OCI-LY7 (cell line): ENCODE results near the gene TMEM169. TPM values are rescaled to one million over a fixed set of nuclear protein-coding genes. Genes with fewer than 3 reads are reported as not detected.

Source experiments
- BruUV-seq: library from RNA; stranded (reverse); fragments of 400-500 nt; replicated peaks from 2 replicates; lab custom pipeline; 2021; lab: Mats Ljungman, UMichigan
- CTCF ChIA-PET: fragments of 300-600 bp; sonication (Branson Sonifier 250); formaldehyde crosslinking; loops from one replicate; lab custom pipeline; 2022; ENCODE audit warnings: antibody characterized with exemption; ENCODE audit not compliant: unreplicated experiment; lab: Charles Lee
- POLR2A ChIA-PET: fragments of 300-600 bp; sonication (Branson Sonifier 250); formaldehyde crosslinking; loops from one replicate; lab custom pipeline; 2022; ENCODE audit warnings: antibody characterized with exemption; lab: Charles Lee
- DNase-seq: peaks from one replicate; pipeline ENCODE4 v3.0.0-alpha.2; 2015; ENCODE audit warnings: low spot score
- H2AFZ ChIP-seq: fragments of 200-600 bp; sonication (generic), shearing (Covaris generic); 2 replicates; pipeline ENCODE4 v1.6.1; 2014; ENCODE audit warnings: mild to moderate bottlenecking, antibody characterized with exemption, low read length, moderate library complexity
- H3K27ac ChIP-seq: fragments of 200-600 bp; sonication (generic); 2 replicates; pipeline ENCODE4 v1.5.1; 2014; ENCODE audit warnings: mixed run types, low read depth, mild to moderate bottlenecking, moderate library complexity, low read length, inconsistent platforms; ENCODE audit not compliant: poor library complexity, severe bottlenecking
- H3K36me3 ChIP-seq: fragments of 200-600 bp; sonication (generic); 2 replicates; pipeline ENCODE4 v1.6.1; 2014; ENCODE audit warnings: mild to moderate bottlenecking, antibody characterized with exemption, low read length, moderate library complexity, mixed read lengths; ENCODE audit not compliant: insufficient read depth
- H3K4me1 ChIP-seq: fragments of 200-600 bp; sonication (generic); 2 replicates; pipeline ENCODE4 v1.5.1; 2014; ENCODE audit warnings: mild to moderate bottlenecking, low read length; ENCODE audit not compliant: insufficient read depth, poor library complexity, severe bottlenecking
- H3K4me2 ChIP-seq: fragments of 200-600 bp; sonication (generic); 2 replicates; pipeline ENCODE4 v1.6.1; 2014; ENCODE audit warnings: mild to moderate bottlenecking, low read length
- H3K4me3 ChIP-seq: fragments of 200-600 bp; sonication (generic); 2 replicates; pipeline ENCODE4 v1.5.1; 2014; ENCODE audit warnings: mild to moderate bottlenecking, low read depth, low read length; ENCODE audit not compliant: poor library complexity, severe bottlenecking
- H3K79me2 ChIP-seq: fragments of 200-600 bp; sonication (generic); 2 replicates; pipeline ENCODE4 v1.6.1; 2016; ENCODE audit warnings: low read depth, mild to moderate bottlenecking, low read length, moderate library complexity, mixed read lengths; ENCODE audit not compliant: insufficient read depth
- H3K9me2 ChIP-seq: fragments of 200-600 bp; sonication (generic); 2 replicates; pipeline ENCODE4 v1.6.1; 2016; ENCODE audit warnings: mild to moderate bottlenecking, low read length, mixed read lengths; ENCODE audit not compliant: insufficient read depth
- H3K9me3 ChIP-seq: fragments of 200-600 bp; sonication (generic); 2 replicates; pipeline ENCODE4 v1.6.1; 2014; ENCODE audit warnings: mild to moderate bottlenecking, mixed run types, low read length, mixed read lengths
- H4K20me1 ChIP-seq: fragments of 200-600 bp; sonication (generic); 2 replicates; pipeline ENCODE4 v1.6.1; 2014; ENCODE audit warnings: mild to moderate bottlenecking, antibody characterized with exemption, low read length, moderate library complexity, mixed read lengths; ENCODE audit not compliant: insufficient read depth
- EZH2phosphoT487 ChIP-seq: fragments of 200-600 bp; sonication (generic); IDR thresholded peaks from 2 replicates; pipeline ENCODE4 v1.6.1; 2018; ENCODE audit warnings: low read depth, borderline replicate concordance, mild to moderate bottlenecking, mixed run types, antibody characterized with exemption, low read length, moderate library complexity, mixed read lengths
- intact Hi-C: fragments of 100-400 bp; cut with micrococcal nuclease; formaldehyde crosslinking; loops from one replicate; pipeline ENCODE4 v1.10.0; 2022; ENCODE audit not compliant: unreplicated experiment
- total RNA-seq, 2 experiments: library from RNA; depleted of rRNA in 1 of 2; stranded (reverse); fragments of >200 nt in 1 of 2; shearing (Covaris generic) in 1 of 2; gene quantifications; 2 replicates each; pipeline ENCODE4 v1.2.3, GENCODE V29; 2014 to 2022
- TF ChIP-seq, protein P1 (sequence below): fragments of 200-600 bp; sonication (generic); conservative IDR thresholded peaks from 2 replicates; pipeline ENCODE4 v1.5.1; 2014; ENCODE audit warnings: mild to moderate bottlenecking, antibody characterized with exemption, low read length, moderate library complexity, mixed read lengths

Gene TMEM169
- total RNA-seq, 2 experiments from 2014 or later: 0.09 to 0.42 TPM

DNA sequence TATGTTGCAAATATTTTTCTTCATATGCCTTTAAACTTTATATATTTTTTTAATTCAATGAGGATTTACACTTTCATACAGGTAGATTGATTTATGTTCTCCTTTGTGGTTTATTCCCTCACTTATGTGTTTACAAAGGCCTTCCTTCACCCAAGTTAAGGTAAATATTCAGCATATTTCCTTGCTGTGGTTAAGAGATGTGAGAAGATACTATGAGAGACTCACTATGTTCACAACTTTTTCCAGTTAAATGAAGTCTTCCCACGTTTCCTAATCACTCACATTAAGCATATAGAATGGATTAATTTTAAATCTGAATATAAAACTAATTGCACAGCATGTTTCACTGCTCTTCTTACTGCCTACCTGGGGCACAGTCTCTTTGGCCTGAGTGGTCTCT lies 707 bp upstream of the TMEM169 start:
- H3K36me3 ChIP-seq: no peaks in the 10 kb centered on the region
- H3K27ac ChIP-seq: peak overlapping the region; percentile 59
- no peak for DNase-seq
- H3K9me2 ChIP-seq: no peaks in the 10 kb centered on the region
- H3K4me2 ChIP-seq: peak overlapping the region; percentile 76
- ChIA-PET CTCF (interaction anchor here (0.8 to 1.0 kb wide), 2 partner anchors 33 to 135 kb away, joined by 3 to 4 read pairs; no protein-coding TSS in a partner anchor), POLR2A (interaction anchor here (1.3 kb wide), 1 partner anchor 20 kb away, joined by 3 read pairs; no protein-coding TSS in a partner anchor)
- no peak for TF ChIP-seq EZH2phosphoT487
- TF ChIP-seq, protein P1, sequence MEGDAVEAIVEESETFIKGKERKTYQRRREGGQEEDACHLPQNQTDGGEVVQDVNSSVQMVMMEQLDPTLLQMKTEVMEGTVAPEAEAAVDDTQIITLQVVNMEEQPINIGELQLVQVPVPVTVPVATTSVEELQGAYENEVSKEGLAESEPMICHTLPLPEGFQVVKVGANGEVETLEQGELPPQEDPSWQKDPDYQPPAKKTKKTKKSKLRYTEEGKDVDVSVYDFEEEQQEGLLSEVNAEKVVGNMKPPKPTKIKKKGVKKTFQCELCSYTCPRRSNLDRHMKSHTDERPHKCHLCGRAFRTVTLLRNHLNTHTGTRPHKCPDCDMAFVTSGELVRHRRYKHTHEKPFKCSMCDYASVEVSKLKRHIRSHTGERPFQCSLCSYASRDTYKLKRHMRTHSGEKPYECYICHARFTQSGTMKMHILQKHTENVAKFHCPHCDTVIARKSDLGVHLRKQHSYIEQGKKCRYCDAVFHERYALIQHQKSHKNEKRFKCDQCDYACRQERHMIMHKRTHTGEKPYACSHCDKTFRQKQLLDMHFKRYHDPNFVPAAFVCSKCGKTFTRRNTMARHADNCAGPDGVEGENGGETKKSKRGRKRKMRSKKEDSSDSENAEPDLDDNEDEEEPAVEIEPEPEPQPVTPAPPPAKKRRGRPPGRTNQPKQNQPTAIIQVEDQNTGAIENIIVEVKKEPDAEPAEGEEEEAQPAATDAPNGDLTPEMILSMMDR: no peak
- peaks cover 36% of the 10 kb centered on the region for H3K4me1 ChIP-seq
- BruUV-seq: no TSS peak
- peak overlapping the region; percentile 73; the same call in 1 of the 2 replicates for H2AFZ ChIP-seq
- intact Hi-C loops: no loop called here
- H3K79me2 ChIP-seq: no peaks in the 10 kb centered on the region
- H3K4me3 ChIP-seq: peak overlapping the region; percentile 73
- no peaks in the 10 kb centered on the region for H3K9me3 ChIP-seq
- no peaks in the 10 kb centered on the region for H4K20me1 ChIP-seq

DNA sequence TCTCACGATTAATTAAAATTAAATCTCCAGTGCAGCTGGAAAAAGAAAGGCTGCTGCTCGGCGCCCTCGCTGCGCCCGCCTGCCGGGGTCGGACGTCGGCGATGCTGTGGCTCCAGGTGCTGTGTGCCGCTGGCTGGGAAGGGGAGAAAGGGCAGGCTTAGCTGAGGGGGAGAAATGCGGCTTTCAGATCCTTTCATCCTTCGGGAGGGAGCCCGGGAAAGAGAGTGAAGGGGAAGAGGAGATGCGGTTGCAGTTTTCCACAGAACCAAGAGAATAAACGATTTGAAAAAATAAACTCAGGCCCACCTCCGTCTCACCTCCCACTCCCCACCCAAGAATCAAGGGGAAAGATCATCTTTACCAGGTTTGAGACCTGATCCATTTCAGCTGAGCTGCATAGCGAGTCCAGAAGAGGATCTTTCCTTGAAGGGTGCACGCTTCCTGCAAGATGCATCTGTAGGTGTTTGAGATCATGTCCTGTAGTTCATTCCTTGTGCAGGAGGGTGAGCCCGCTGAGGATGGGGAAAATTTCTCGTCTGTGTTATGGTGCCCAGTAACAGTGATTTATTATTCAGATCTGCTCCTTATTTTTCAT lies 495 bp downstream of the TMEM169 start:
- Histone ChIP-seq H4K20me1 (no peaks in the 10 kb centered on the region), H2AFZ (peak overlapping the region; percentile 52), H3K9me2 (no peaks in the 10 kb centered on the region), H3K36me3 (no peaks in the 10 kb centered on the region), H3K4me3 (peak overlapping the region; percentile 73), H3K4me2 (peak overlapping the region; percentile 76), H3K9me3 (no peaks in the 10 kb centered on the region), H3K27ac (peak overlapping the region; percentile 59), H3K79me2 (no peaks in the 10 kb centered on the region), H3K4me1 (peaks cover 36% of the 10 kb centered on the region)
- DNase-seq: no peak
- POLR2A ChIA-PET: interaction anchor here (1.3 kb wide), 1 partner anchor 19 kb away, joined by 3 read pairs; no protein-coding TSS in a partner anchor
- CTCF ChIA-PET: interaction anchor here (0.7 to 1.0 kb wide), 2 partner anchors 32 to 330 kb away, joined by 3 to 6 read pairs; no protein-coding TSS in a partner anchor
- intact Hi-C loops: no loop called here
- TF ChIP-seq EZH2phosphoT487: no peak
- TF ChIP-seq, protein P1: no peak
- BruUV-seq: no TSS peak

DNA sequence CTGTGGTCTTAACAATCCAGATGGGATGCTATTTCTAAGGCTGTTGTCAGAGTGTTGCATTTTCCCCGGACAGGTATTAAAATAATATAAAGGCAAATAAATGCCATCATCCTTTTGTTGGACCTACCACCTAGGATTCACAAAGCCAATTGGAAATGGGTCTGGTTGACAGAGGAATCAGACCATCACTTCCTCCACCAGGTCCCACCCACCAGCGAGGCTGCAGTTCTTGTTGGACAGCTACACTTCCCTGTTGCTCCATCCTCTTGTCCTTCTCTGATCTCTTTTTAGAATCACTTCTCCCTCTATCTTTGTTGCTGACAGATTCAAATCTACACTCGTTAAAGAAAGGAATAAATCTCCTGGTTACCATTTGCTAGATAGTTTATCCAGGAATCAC lies 1.1 kb downstream of the TMEM169 start:
- Histone ChIP-seq H2AFZ (peak overlapping the region; percentile 13; the same call in 1 of the 2 replicates), H3K9me2 (no peaks in the 10 kb centered on the region), H3K4me3 (peak overlapping the region; percentile 73), H3K4me2 (peak overlapping the region; percentile 76), H3K9me3 (no peaks in the 10 kb centered on the region), H3K79me2 (no peaks in the 10 kb centered on the region), H3K36me3 (no peaks in the 10 kb centered on the region), H4K20me1 (no peaks in the 10 kb centered on the region), H3K4me1 (peaks cover 36% of the 10 kb centered on the region), H3K27ac (peak overlapping the region; percentile 59)
- ChIA-PET CTCF (no interaction called here), POLR2A (interaction anchor here (0.9 kb wide), 1 partner anchor 10 kb away, joined by 4 read pairs; no protein-coding TSS in a partner anchor)
- no TSS peak for BruUV-seq
- peak; percentile 26 for DNase-seq
- intact Hi-C loops: no loop called here
- TF ChIP-seq, protein P1: no peak
- TF ChIP-seq EZH2phosphoT487: no peak
